Measurements from ENCODE around the gene MSX2. TPM values are rescaled to one million over a fixed set of nuclear protein-coding genes. Genes with fewer than 3 reads are reported as not detected.

The MSX2 gene
- total and polyA plus RNA-seq, 2 of the 4 experiments (the other 2 are of a cell fraction), result 2.2 to 3.7 TPM

- Histone ChIP-seq H3K56ac (ENCODE audit: extremely low read depth, insufficient read depth, low read length) (no peak overlapping the region), H2BK120ac (ENCODE audit: low read depth, low read length) (no peak overlapping the region), H2AK5ac (ENCODE audit: low read depth, low read length) (no peak overlapping the region), H2AK9ac (replicated peaks; ENCODE audit: low read depth, low read length, poor library complexity) (no peak overlapping the region), H3K14ac (replicated peaks; ENCODE audit: low read depth, low read length) (no peak overlapping the region), H3K27me3 (ENCODE audit: control insufficient read depth, insufficient read depth, low read length) (peaks cover 2% of the 10 kb centered on the region; the same call in 1 of the 2 replicates), H4K8ac (ENCODE audit: low read depth in 2 of 2, low read length in 2 of 2) (no peak overlapping the region), H3K36me3 (ENCODE audit: control insufficient read depth, insufficient read depth, low read length) (no peaks in the 10 kb centered on the region), H2BK15ac (ENCODE audit: low read depth, low read length) (no peak overlapping the region), H3K9me1 (ENCODE audit: insufficient read depth, low read length) (no peaks in the 10 kb centered on the region), H2AFZ (replicated peaks; ENCODE audit: low read length, poor library complexity) (no peak overlapping the region), H4K91ac (ENCODE audit: insufficient read depth, low read depth, low read length) (no peak overlapping the region), H4K5ac (ENCODE audit: low read depth, low read length) (no peak overlapping the region), H4K20me1 (ENCODE audit: insufficient read depth, low read length) (no peaks in the 10 kb centered on the region), H3K4me3 (ENCODE audit: insufficient read depth, low read depth, low read length) (no peak overlapping the region), H3K9ac (ENCODE audit: low read depth, low read length) (no peak overlapping the region), H3K4me2 (ENCODE audit: low read depth, low read length) (no peak overlapping the region), H3K4me1 (ENCODE audit: control insufficient read depth, insufficient read depth, low read length) (no peaks in the 10 kb centered on the region), H3K27ac (ENCODE audit: insufficient read depth, low read length) (no peak overlapping the region), H3K23ac (ENCODE audit: low read depth, low read length) (no peak overlapping the region), H2BK5ac (ENCODE audit: low read depth, low read length, poor library complexity, severe bottlenecking) (no peak overlapping the region), H2BK20ac (ENCODE audit: low read depth, low read length) (no peak overlapping the region), H3K79me1 (ENCODE audit: low read depth in 1 of 2, low read length in 2 of 2) (no peaks in the 10 kb centered on the region), H3K18ac (ENCODE audit: low read depth, low read length) (no peak overlapping the region), H3K9me3 (ENCODE audit: control insufficient read depth, insufficient read depth, low read length) (no peaks in the 10 kb centered on the region), H3K4ac (ENCODE audit: low read depth, low read length) (no peak overlapping the region)
- ATAC-seq (ENCODE audit: low read depth), result no peak
- no TSS peak for BruUV-seq (replicated peaks)
- no peak for DNase-seq
- dilution Hi-C loops (cut with HindIII; ENCODE audit: low sequenced_read_pairs, unreplicated experiment), result no loop called here
- intact Hi-C loops (cut with micrococcal nuclease), result no loop called here
- 70% methylated on average over 6 of the region's 10 CpGs; no CpG with 5 or more reads in 1 of the 2 experiments for WGBS, 2 experiments (ENCODE audit: extremely low coverage in 2 of 2, insufficient read length in 1 of 2)
- CTCF ChIA-PET, result no interaction called here
- POLR2A ChIA-PET (ENCODE audit: unreplicated experiment), result no interaction called here
- in situ Hi-C loops (cut with MboI; ENCODE audit: low sequenced_read_pairs), result no loop called here
- TF ChIP-seq FOS (IDR thresholded peaks at IDR 0.05; ENCODE audit: low read depth, low read length), result no peak
- TF ChIP-seq, protein P1, sequence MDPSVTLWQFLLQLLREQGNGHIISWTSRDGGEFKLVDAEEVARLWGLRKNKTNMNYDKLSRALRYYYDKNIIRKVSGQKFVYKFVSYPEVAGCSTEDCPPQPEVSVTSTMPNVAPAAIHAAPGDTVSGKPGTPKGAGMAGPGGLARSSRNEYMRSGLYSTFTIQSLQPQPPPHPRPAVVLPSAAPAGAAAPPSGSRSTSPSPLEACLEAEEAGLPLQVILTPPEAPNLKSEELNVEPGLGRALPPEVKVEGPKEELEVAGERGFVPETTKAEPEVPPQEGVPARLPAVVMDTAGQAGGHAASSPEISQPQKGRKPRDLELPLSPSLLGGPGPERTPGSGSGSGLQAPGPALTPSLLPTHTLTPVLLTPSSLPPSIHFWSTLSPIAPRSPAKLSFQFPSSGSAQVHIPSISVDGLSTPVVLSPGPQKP (IDR thresholded peaks at IDR 0.05; ENCODE audit: borderline replicate concordance, low read depth, low read length), result no peak
- no peak for TF ChIP-seq CTCF (conservative IDR thresholded peaks at IDR 0.05; ENCODE audit: low read depth, low read length)
- TF ChIP-seq MXI1 (IDR thresholded peaks at IDR 0.05; ENCODE audit: borderline replicate concordance, low read depth, low read length), result no peak
- no peak for TF ChIP-seq BHLHE40 (IDR thresholded peaks at IDR 0.05; ENCODE audit: low read depth, low read length)
- TF ChIP-seq RCOR1 (IDR thresholded peaks at IDR 0.05; ENCODE audit: insufficient replicate concordance, low read length), result no peak
- TF ChIP-seq SMC3 (IDR thresholded peaks at IDR 0.05; ENCODE audit: low read depth, low read length), result no peak
- no peak for TF ChIP-seq POLR2A (IDR thresholded peaks at IDR 0.05; ENCODE audit: low read depth, low read length)
- TF ChIP-seq CHD1 (IDR thresholded peaks at IDR 0.05; ENCODE audit: low read depth, low read length), result no peak
- no peak for TF ChIP-seq RAD21 (IDR thresholded peaks at IDR 0.05; ENCODE audit: low read length)
- TF ChIP-seq, protein P2, sequence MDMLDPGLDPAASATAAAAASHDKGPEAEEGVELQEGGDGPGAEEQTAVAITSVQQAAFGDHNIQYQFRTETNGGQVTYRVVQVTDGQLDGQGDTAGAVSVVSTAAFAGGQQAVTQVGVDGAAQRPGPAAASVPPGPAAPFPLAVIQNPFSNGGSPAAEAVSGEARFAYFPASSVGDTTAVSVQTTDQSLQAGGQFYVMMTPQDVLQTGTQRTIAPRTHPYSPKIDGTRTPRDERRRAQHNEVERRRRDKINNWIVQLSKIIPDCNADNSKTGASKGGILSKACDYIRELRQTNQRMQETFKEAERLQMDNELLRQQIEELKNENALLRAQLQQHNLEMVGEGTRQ (IDR thresholded peaks at IDR 0.05; ENCODE audit: low read depth, low read length), result no peak
- no peak for TF ChIP-seq NFE2L2 (IDR thresholded peaks at IDR 0.05; ENCODE audit: low read depth, low read length)
Observed at GRCh38 chr5:174764309-174764708, 39.9 kb downstream of the MSX2 start.
